GM18858 (cell line): ENCODE data around the gene DSCAM.

ENCODE experiments used
- ATAC-seq: cut with Tn5 transposase; IDR thresholded peaks from one replicate; pipeline ENCODE4 v1.9.1; 2021; ENCODE audit not compliant: unreplicated experiment

Gene DSCAM

GRCh38 chr21:40402884-40403582, 443.9 kb downstream of the DSCAM start:
- ATAC-seq = no peak

DNA sequence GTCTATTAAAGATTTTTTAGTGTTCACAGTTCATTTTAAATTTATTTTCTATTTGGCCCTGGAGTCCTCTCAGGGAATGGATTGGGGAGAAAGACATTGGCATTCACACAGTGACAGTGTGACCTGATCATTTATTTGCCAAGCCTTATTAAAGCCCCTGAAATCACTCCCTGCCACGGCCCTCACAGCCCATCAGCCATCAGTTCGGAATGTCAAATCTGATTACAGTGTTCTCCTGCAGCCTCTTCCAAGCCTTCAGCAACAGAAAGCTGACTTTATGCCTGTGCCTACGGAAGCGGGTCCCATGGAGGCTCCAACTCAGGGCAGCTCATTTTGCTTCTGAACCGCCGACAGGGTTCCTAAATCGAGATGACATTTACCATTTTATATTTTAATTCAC, 451.2 kb downstream of the DSCAM start:
- no peak for ATAC-seq

DNA sequence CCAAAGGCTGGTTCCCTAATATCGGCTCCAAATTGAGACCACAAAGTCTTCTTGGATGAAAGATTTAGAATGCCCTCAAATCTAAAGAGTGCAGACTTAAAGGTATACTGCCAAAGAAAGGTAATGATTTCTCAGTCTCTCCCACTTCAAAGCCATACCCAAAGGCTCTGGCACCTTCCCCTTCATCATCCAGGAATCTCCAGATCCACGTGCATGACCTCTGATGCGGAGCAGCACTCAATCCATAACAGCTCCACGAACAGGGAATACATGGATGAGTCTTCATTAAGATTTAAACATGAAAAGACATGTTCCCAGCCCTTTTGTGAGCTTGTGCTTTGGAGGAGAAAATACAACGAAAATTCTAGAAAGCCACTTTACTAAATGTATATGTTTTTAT, 453.9 kb downstream of the DSCAM start:
- no peak for ATAC-seq

- ATAC-seq = no peak
Observed at GRCh38 chr21:40388046-40388445, 458.9 kb downstream of the DSCAM start.

DNA sequence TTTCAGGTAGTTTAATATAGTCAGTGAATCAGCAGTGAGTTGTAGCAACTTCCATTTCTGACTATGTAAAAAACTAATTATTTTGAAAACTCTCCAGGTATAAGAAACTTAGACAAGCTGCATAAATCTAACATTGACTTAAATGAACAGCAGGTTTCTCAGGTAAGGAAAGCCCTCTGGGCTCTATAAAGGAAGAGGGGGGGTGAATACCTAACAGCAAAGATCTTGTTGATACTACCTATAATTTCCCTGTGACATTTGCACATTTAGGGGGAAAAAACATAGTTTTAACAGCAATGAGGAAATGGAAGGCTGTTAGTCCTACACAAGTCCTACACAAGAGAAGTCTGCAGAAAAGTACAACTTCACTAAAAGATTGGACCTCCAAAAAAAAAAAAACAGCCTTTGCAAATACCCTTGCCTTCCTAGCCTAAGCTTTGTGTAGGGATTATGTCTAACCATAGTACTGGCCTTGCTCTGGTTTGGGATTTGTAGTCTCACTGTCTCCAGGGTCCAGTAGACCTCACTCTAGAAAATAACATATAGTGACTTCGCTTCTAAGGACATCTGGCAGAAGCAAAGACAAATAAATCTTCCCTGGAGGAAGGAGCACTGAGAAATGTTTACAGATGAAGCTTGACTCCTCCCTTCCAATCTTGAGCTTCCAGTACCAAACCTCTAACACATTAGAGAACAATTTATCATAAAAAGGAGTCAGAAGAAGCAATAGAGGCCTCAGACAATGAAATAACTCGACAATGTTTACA, 459.8 kb downstream of the DSCAM start:
- ATAC-seq = no peak

- ATAC-seq = no peak
Observed at GRCh38 chr21:40386294-40386911, 460.6 kb downstream of the DSCAM start.

DNA sequence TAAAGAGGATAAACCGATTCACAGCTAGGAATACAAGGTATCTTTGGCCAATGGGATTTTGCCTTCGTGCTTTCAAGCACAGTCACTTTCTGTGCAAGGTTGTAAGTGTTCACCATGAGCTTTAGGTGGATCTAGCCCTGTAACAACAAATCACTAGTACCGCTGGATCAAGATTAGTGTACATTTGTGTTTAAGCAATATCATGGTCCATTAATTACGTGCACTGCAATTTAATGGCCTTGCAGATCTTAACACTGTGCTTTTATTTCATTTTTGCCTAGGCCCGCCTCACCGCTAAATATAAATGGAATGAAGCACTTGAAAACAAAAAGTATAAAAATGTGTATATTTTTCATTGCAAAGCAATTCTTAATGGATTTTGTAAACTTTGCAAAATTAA, 461.1 kb downstream of the DSCAM start:
- ATAC-seq = no peak

DNA sequence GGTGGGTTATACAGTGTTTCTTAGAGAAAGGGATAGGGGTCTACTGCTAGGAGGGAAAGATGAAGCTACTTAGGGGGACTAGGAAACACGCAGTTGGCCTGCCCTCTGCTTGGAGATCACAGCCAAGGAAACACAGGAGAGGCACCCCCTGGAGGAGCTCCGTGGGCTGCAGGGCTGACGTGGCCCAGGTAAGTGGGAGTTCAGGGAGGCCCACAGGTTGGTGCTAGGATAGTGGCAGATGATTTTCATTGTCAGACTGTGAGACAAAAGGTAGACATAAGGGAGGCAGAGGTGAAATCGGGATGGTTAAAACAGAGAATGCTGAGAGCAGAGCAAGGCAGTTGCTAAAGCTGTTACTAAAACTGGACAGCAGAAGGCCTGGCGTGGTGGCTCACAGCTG, 463.0 kb downstream of the DSCAM start:
- ATAC-seq = no peak

DNA sequence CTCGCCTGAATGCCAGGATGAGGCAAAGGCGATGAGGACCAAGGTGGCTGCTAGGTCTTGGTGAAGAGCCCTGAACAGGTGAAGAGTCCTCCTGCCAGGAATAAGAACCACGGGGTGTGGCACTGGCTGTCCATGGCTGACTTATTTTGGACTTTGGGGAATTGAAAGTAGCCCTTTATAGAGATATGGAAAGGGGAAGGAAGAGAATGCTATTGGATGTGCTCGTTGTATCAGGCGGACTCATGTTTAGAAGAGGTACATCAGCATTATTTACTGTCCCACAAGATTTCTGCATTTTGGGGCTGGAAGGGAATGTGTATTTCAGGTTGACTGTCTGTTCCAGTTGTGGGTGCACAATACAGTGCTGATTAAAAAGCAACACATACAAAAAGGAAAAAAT, 465.8 kb downstream of the DSCAM start:
- no peak for ATAC-seq

- no peak for ATAC-seq
Observed at GRCh38 chr21:40379881-40380810, 466.8 kb downstream of the DSCAM start.

- no peak for ATAC-seq
Observed at GRCh38 chr21:40377135-40377534, 469.8 kb downstream of the DSCAM start.

DNA sequence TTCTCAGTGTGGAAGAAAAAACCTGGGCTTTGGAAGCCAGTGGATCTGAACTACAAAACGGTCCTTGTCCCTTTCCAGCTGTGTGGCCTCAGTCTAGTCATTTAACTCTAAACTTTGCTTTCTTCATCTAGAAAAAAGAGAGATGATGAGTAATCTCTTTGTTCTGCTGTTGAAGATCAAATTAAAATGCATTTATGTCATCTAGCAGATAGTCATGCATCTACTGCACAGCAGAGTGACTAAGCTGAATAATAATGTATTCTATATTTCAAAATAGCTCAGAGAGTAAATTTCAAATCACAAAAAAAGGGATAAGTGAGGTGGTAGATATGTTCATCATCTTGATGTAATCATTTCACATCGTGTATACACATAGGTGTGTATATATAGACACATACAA, 473.2 kb downstream of the DSCAM start:
- ATAC-seq = no peak

- ATAC-seq = no peak
Observed at GRCh38 chr21:40372506-40372905, 474.5 kb downstream of the DSCAM start.

GRCh38 chr21:40371329-40371728, 475.6 kb downstream of the DSCAM start:
- ATAC-seq = no peak

DNA sequence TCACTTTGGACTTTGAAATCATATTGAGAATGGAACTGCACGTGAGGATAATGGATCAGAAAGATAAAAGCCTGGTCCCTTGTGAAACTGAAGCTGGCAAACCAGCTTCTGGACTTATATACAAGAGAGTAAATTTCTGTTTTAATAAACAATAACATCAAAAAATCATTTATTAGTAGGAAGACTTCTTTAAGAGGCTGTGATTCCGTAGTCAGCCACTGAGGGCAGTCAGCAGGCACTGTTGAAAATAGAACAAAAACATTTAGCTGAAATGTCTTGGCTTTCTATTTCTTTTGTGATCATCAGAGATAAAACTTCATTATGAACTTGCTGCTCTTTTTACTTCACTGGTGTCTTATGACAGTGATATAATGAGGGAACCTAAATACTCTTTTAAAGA, 490.3 kb downstream of the DSCAM start:
- no peak for ATAC-seq

DNA sequence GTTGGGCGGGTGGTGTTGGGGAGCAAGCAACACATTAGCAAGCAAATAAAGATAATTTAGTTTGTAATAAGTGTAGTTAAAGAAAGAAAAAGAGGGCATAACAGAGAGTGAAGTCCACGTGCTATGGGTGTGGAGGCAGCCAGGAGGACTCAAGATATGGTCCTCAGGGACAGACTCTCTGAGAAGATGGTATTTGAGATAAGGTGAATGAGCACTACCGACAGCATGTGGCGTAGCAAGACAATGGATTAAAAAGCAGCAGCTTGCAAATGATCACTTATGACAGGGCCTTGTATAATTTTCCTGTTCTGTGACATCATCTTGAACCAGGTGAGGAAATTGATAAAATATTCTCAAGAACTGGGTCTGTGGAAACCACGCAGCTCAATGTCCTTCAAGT, 491.9 kb downstream of the DSCAM start:
- ATAC-seq = no peak

DNA sequence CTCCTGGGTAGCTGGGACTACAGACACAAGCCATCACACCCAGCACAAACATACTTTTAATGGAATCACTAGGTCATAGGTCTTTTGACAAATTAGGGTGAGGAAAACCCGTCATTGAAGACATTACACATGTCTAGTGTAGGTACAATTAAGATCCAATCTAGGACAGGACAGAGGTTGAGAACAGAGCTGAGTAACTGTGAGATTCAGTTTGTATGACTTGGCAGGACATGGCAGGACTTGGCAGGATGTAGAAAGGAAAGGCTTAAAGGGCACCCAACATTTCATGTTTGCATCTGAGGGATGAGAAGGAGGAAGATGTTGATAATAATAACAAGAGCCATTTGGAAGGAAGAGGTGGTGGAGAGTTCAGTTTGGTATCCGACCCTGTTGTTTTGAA, 496.0 kb downstream of the DSCAM start:
- no peak for ATAC-seq

GRCh38 chr21:40349591-40349990, 497.4 kb downstream of the DSCAM start:
- ATAC-seq = no peak

DNA sequence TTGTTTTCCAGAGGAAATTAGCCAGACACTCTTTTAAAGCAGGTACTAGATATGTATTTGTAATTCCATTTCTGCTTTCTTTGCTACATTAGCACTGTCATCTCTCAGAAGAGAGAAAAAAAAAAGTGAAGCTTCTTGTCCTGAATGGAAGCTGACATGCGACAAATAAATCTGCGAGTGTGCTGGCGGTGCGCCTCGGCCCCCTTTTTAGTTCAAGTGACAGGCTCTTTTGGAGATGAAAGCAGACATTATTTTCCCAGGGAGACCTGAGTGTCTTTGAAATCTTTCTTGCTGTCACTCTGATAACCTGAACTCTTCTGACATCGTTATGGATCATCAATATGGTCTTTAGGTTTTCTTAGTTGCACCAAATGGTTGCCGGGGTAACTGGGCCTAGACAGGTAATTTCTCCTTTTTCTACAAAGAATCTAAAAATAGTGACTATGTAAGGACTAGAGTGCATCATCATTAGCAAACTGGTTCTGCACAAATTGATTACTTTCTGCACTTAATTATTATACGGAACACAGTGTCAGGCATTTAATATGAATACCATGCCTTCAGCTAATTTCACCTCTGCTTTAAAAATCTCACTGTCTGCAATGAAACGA, 501.1 kb downstream of the DSCAM start:
- ATAC-seq = no peak

DNA sequence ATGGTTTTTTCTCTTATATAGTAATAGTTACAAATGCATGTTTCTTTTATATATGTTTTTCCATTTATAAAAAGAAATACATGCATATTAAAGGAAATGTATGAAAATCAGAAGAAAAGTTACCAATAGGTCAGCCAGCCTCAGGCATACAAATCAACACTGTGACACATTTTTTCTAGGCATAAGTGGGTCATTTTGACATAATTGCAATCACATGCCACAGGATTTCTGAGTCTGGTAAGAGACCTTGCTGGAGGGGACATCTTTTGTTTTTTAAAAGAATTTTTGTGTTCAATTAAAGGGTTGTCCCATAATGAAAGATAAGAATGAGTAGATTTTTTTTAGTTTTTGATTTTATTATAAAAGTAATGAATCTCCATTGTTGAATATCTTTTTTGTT, 506.6 kb downstream of the DSCAM start:
- no peak for ATAC-seq

DNA sequence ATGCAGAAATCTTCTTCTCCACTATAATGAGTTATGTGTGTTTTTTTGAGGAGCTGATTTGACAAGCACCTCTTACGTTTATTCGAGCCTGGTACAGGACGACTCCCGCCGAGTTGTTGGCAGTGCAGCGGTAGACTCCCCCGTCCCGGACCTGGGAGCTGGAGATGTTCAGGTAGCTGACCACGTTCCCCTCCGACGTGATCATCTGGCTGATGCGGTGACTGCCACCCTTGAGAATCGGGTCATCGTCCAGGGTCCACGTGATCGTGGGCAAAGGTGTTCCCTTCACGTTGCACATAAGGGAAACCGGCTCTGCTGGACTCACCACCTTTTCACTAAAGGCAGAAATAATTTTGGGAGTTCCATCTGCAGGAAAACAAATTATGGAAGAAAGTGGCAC, 507.9 kb downstream of the DSCAM start:
- ATAC-seq = no peak
